ENCODE data around the gene HKDC1. TPM values are rescaled to one million over a fixed set of nuclear protein-coding genes. Genes with fewer than 3 reads are reported as not detected.
"Not testable (repeated sequence)": the region's sequence is repeated elsewhere in the genome, so short reads cannot be mapped to it uniquely, and the experiment has no call there.

Gene HKDC1
- total RNA-seq, 1 experiment from 2014 or later = 0.68 TPM

GRCh38 chr10:69248117-69248730 lies 28.1 kb downstream of the HKDC1 start:
- intact Hi-C loops (cut with micrococcal nuclease) = no loop called here
- Mint-ChIP-seq H3K36me3 (ENCODE audit: insufficient read depth, unreplicated experiment) (no peaks in the 10 kb centered on the region), H3K27me3 (ENCODE audit: insufficient read depth, unreplicated experiment) (no peaks in the 10 kb centered on the region), H3K4me3 (ENCODE audit: unreplicated experiment) (no peak overlapping the region), H3K27ac (ENCODE audit: low read depth, unreplicated experiment) (no peak overlapping the region), H3K4me1 (ENCODE audit: insufficient read depth, unreplicated experiment) (no peaks in the 10 kb centered on the region), H3K9me3 (ENCODE audit: unreplicated experiment) (no peaks in the 10 kb centered on the region)
- TF ChIP-seq CTCF (IDR thresholded peaks at IDR 0.05; ENCODE audit: unreplicated experiment) = no peak
- no TSS peak for BruUV-seq (replicated peaks)
- DNase-seq (ENCODE audit: unreplicated experiment) = no peak
- ChIA-PET CTCF (interaction anchor here (0.7 to 1.5 kb wide), 2 partner anchors 10 to 160 kb away, joined by 3 to 4 read pairs; no protein-coding TSS in a partner anchor), POLR2A (no interaction called here)

GRCh38 chr10:69250041-69250440 lies 29.9 kb downstream of the HKDC1 start:
- H3K36me3 Mint-ChIP-seq (ENCODE audit: insufficient read depth, unreplicated experiment) = no peaks in the 10 kb centered on the region
- no peaks in the 10 kb centered on the region for H3K4me1 Mint-ChIP-seq (ENCODE audit: insufficient read depth, unreplicated experiment)
- no TSS peak for BruUV-seq (replicated peaks)
- DNase-seq (ENCODE audit: unreplicated experiment) = no peak
- POLR2A ChIA-PET = no interaction called here
- no peaks in the 10 kb centered on the region for H3K27me3 Mint-ChIP-seq (ENCODE audit: insufficient read depth, unreplicated experiment)
- H3K4me3 Mint-ChIP-seq (ENCODE audit: unreplicated experiment) = no peak overlapping the region
- intact Hi-C loops (cut with micrococcal nuclease) = no loop called here
- CTCF ChIA-PET = no interaction called here
- H3K9me3 Mint-ChIP-seq (ENCODE audit: unreplicated experiment) = no peaks in the 10 kb centered on the region
- no peak for TF ChIP-seq CTCF (IDR thresholded peaks at IDR 0.05; ENCODE audit: unreplicated experiment)
- no peak overlapping the region for H3K27ac Mint-ChIP-seq (ENCODE audit: low read depth, unreplicated experiment)

GRCh38 chr10:69251417-69251816 lies 31.3 kb downstream of the HKDC1 start:
- CTCF ChIA-PET; H3K4me1 Mint-ChIP-seq (ENCODE audit: insufficient read depth, unreplicated experiment); DNase-seq (ENCODE audit: unreplicated experiment); H3K36me3 Mint-ChIP-seq (ENCODE audit: insufficient read depth, unreplicated experiment); H3K4me3 Mint-ChIP-seq (ENCODE audit: unreplicated experiment); H3K9me3 Mint-ChIP-seq (ENCODE audit: unreplicated experiment); intact Hi-C loops (cut with micrococcal nuclease); BruUV-seq (replicated peaks); H3K27me3 Mint-ChIP-seq (ENCODE audit: insufficient read depth, unreplicated experiment); POLR2A ChIA-PET; H3K27ac Mint-ChIP-seq (ENCODE audit: low read depth, unreplicated experiment): not testable (repeated sequence)

- POLR2A ChIA-PET = interaction anchor here (0.8 kb wide), 1 partner anchor 66 kb away, joined by 3 read pairs; no protein-coding TSS in a partner anchor
- no peaks in the 10 kb centered on the region for H3K9me3 Mint-ChIP-seq (ENCODE audit: unreplicated experiment)
Measured at GRCh38 chr10:69253171-69253570, 33.0 kb downstream of the HKDC1 start.

More at GRCh38 chr10:69253171-69253570, 33.0 kb downstream of the HKDC1 start:
- no peak overlapping the region for H3K4me3 Mint-ChIP-seq (ENCODE audit: unreplicated experiment)
- H3K4me1 Mint-ChIP-seq (ENCODE audit: insufficient read depth, unreplicated experiment) = no peaks in the 10 kb centered on the region
- TF ChIP-seq CTCF (IDR thresholded peaks at IDR 0.05; ENCODE audit: unreplicated experiment) = no peak
- H3K36me3 Mint-ChIP-seq (ENCODE audit: insufficient read depth, unreplicated experiment) = no peaks in the 10 kb centered on the region
- DNase-seq (ENCODE audit: unreplicated experiment) = no peak
- H3K27me3 Mint-ChIP-seq (ENCODE audit: insufficient read depth, unreplicated experiment) = no peaks in the 10 kb centered on the region
- no TSS peak for BruUV-seq (replicated peaks)
- CTCF ChIA-PET = interaction anchor here (0.7 to 1.3 kb wide), 4 partner anchors 15 to 147 kb away, joined by 3 to 4 read pairs (median 3); no protein-coding TSS in a partner anchor
- intact Hi-C loops (cut with micrococcal nuclease) = no loop called here
- no peak overlapping the region for H3K27ac Mint-ChIP-seq (ENCODE audit: low read depth, unreplicated experiment)

Measured in MCF 10A (cell line).